Non-pigmented ciliary epithelial cell (primary cell): ENCODE results near the gene CACNA2D1.

Source experiments
- DNase-seq: peaks from one replicate; pipeline ENCODE4 v3.0.0-alpha.2; 2010; ENCODE audit warnings: low read depth

Gene CACNA2D1

GRCh38 chr7:82443547-82444219 is at the start of gene CACNA2D1:
Gene CACNA2D1, minus strand, starts transcription at chr7:82443777.
- peak; percentile 55 for DNase-seq

GRCh38 chr7:82481499-82482097 is 38.0 kb upstream of the CACNA2D1 start:
- no peak for DNase-seq

- DNase-seq, result no peak
Observed at GRCh38 chr7:82477733-82478515, 34.3 kb upstream of the CACNA2D1 start.

- no peak for DNase-seq
Observed at GRCh38 chr7:82472966-82473365, 29.4 kb upstream of the CACNA2D1 start.

- DNase-seq, result no peak
Observed at GRCh38 chr7:82471351-82472020, 27.9 kb upstream of the CACNA2D1 start.

- no peak for DNase-seq
Observed at GRCh38 chr7:82469207-82469606, 25.6 kb upstream of the CACNA2D1 start.

GRCh38 chr7:82468435-82468834 is 24.9 kb upstream of the CACNA2D1 start:
- no peak for DNase-seq

GRCh38 chr7:82467020-82467419 is 23.4 kb upstream of the CACNA2D1 start:
- DNase-seq, result no peak

GRCh38 chr7:82464372-82464771 is 20.8 kb upstream of the CACNA2D1 start:
- no peak for DNase-seq

GRCh38 chr7:82455295-82455694 is 11.7 kb upstream of the CACNA2D1 start:
- no peak for DNase-seq

GRCh38 chr7:82450759-82451158 is 7.2 kb upstream of the CACNA2D1 start:
- DNase-seq, result no peak

- no peak for DNase-seq
Observed at GRCh38 chr7:82449910-82450309, 6.3 kb upstream of the CACNA2D1 start.

- DNase-seq, result no peak
Observed at GRCh38 chr7:82446897-82447296, 3.3 kb upstream of the CACNA2D1 start.

GRCh38 chr7:82445271-82445670 is 1.7 kb upstream of the CACNA2D1 start:
- no peak for DNase-seq

- DNase-seq, result no peak
Observed at GRCh38 chr7:82444220-82444909, 788 bp upstream of the CACNA2D1 start.

- no peak for DNase-seq
Observed at GRCh38 chr7:82443036-82443546, 486 bp downstream of the CACNA2D1 start.

- DNase-seq, result no peak
Observed at GRCh38 chr7:82442492-82443035, 1.0 kb downstream of the CACNA2D1 start.

GRCh38 chr7:82441669-82442478 is 1.7 kb downstream of the CACNA2D1 start:
- no peak for DNase-seq

- DNase-seq, result no peak
Observed at GRCh38 chr7:82438521-82438920, 5.1 kb downstream of the CACNA2D1 start.

- no peak for DNase-seq
Observed at GRCh38 chr7:82435769-82436168, 7.8 kb downstream of the CACNA2D1 start.
